ENCODE results near the gene IFITM10. TPM values are rescaled to one million over a fixed set of nuclear protein-coding genes. Genes with fewer than 3 reads are reported as not detected.

Gene IFITM10
- total RNA-seq, 2 experiments from 2014 or later = 0.82 to 1.3 TPM

GRCh38 chr11:1763796-1764661 is 13.6 kb upstream of the IFITM10 start, which contains the start of gene CTSD:
CTSD (minus strand) TSS chr11:1763927; CDS start chr11:1763859, 68 bp downstream.
- H3K27me3 Mint-ChIP-seq = no peaks in the 10 kb centered on the region
- POLR2A ChIA-PET = interaction anchor here (0.9 to 1.7 kb wide), 6 partner anchors 9 to 63 kb away, joined by 3 to 8 read pairs (median 4); no protein-coding TSS in a partner anchor
- H3K9me3 Mint-ChIP-seq = no peaks in the 10 kb centered on the region
- H3K27ac Mint-ChIP-seq = peak within 1 kb of the TSS; percentile 87
- DNase-seq (peak; percentile 98), ATAC-seq (ENCODE audit: low read depth) (peak; percentile 75)
- H3K4me3 Mint-ChIP-seq = peak within 1 kb of the TSS; percentile 87
- H3K4me1 Mint-ChIP-seq = peaks cover 23% of the 10 kb centered on the region
- H3K36me3 Mint-ChIP-seq = no peaks in the 10 kb centered on the region

GRCh38 chr11:1763336-1763795 is 13.0 kb upstream of the IFITM10 start:
- POLR2A ChIA-PET = interaction anchor here (1.0 to 1.7 kb wide), 4 partner anchors 8 to 62 kb away, joined by 3 to 8 read pairs (median 5); no protein-coding TSS in a partner anchor
- peaks cover 3% of the 10 kb centered on the region for H3K36me3 Mint-ChIP-seq
- peak overlapping the region; percentile 76 for H3K27ac Mint-ChIP-seq
- no peaks in the 10 kb centered on the region for H3K27me3 Mint-ChIP-seq
- peaks cover 27% of the 10 kb centered on the region for H3K4me1 Mint-ChIP-seq
- H3K4me3 Mint-ChIP-seq = peak overlapping the region; percentile 77
- DNase-seq (no peak), ATAC-seq (ENCODE audit: low read depth) (peak; percentile 38)
- no peaks in the 10 kb centered on the region for H3K9me3 Mint-ChIP-seq

GRCh38 chr11:1762537-1763302 is 12.3 kb upstream of the IFITM10 start:
- Mint-ChIP-seq H3K36me3 (peaks cover 3% of the 10 kb centered on the region), H3K4me1 (peaks cover 30% of the 10 kb centered on the region), H3K27me3 (no peaks in the 10 kb centered on the region), H3K9me3 (no peaks in the 10 kb centered on the region), H3K27ac (peak overlapping the region; percentile 76), H3K4me3 (peak overlapping the region; percentile 77)
- POLR2A ChIA-PET = interaction anchor here (0.8 to 1.2 kb wide), 2 partner anchors 11 to 33 kb away, joined by 3 to 5 read pairs; no protein-coding TSS in a partner anchor
- DNase-seq (no peak), ATAC-seq (ENCODE audit: low read depth) (no peak)

DNA sequence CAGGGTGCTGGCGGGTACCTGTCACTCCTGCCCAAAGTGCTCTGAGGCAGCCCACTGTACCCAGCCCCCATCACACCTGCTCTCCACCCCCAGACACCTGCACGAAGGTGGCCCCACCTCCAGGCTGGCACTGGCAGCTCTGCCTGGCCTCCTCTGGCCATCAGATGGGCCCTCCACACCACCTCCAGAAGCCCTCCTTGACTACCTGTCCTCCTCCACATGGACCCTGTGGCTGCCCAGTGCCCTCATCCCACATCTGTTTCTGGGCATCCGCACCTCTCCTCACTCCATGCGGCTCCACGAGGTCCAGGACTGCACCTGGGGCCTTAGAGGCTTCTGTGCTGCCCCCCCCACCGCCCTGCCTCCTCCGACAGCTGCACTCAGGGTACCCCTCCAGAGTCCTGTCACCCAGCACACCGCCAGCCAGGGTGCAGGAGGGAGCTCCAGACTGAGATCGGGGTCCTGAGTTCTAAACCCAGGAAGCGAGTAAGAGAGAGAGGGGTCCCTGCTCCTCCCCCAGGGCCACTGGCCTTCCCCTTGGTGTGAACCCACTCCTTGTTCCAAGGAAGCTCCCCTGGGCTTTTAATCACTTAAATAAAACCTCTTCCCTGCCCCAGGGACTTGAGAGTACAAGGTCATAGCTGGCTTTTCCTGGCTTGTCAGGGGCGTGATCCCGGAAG is 11.6 kb upstream of the IFITM10 start:
- POLR2A ChIA-PET = interaction anchor here (0.8 to 1.2 kb wide), 2 partner anchors 11 to 32 kb away, joined by 3 to 5 read pairs; no protein-coding TSS in a partner anchor
- DNase-seq (no peak), ATAC-seq (ENCODE audit: low read depth) (no peak)
- H3K9me3 Mint-ChIP-seq = no peaks in the 10 kb centered on the region
- peak overlapping the region; percentile 76 for H3K27ac Mint-ChIP-seq
- no peaks in the 10 kb centered on the region for H3K27me3 Mint-ChIP-seq
- peaks cover 3% of the 10 kb centered on the region for H3K36me3 Mint-ChIP-seq
- H3K4me1 Mint-ChIP-seq = peaks cover 37% of the 10 kb centered on the region
- peak overlapping the region; percentile 77 for H3K4me3 Mint-ChIP-seq

- DNase-seq (peak; percentile 30), ATAC-seq (ENCODE audit: low read depth) (no peak)
- POLR2A ChIA-PET = no interaction called here
- Mint-ChIP-seq H3K4me1 (peaks cover 40% of the 10 kb centered on the region), H3K9me3 (no peaks in the 10 kb centered on the region), H3K4me3 (peak overlapping the region; percentile 77), H3K27me3 (no peaks in the 10 kb centered on the region), H3K27ac (no peak overlapping the region), H3K36me3 (peaks cover 8% of the 10 kb centered on the region)
Measured at GRCh38 chr11:1761110-1761856, 10.9 kb upstream of the IFITM10 start.

- no peaks in the 10 kb centered on the region for H3K27me3 Mint-ChIP-seq
- peaks cover 15% of the 10 kb centered on the region for H3K36me3 Mint-ChIP-seq
- POLR2A ChIA-PET = no interaction called here
- H3K9me3 Mint-ChIP-seq = no peaks in the 10 kb centered on the region
- peak; percentile 33 for DNase-seq
- no peak for ATAC-seq (ENCODE audit: low read depth)
- H3K27ac Mint-ChIP-seq = no peak overlapping the region
- H3K4me1 Mint-ChIP-seq = peaks cover 48% of the 10 kb centered on the region
- no peak overlapping the region for H3K4me3 Mint-ChIP-seq
Measured at GRCh38 chr11:1760351-1761109, 10.1 kb upstream of the IFITM10 start.

GRCh38 chr11:1759851-1760220 is 9.4 kb upstream of the IFITM10 start:
- POLR2A ChIA-PET = no interaction called here
- peak; percentile 45 for DNase-seq
- no peaks in the 10 kb centered on the region for H3K27me3 Mint-ChIP-seq
- peak overlapping the region; percentile 39 for H3K4me3 Mint-ChIP-seq
- H3K27ac Mint-ChIP-seq = peak overlapping the region; percentile 94
- peaks cover 18% of the 10 kb centered on the region for H3K36me3 Mint-ChIP-seq
- H3K4me1 Mint-ChIP-seq = peaks cover 54% of the 10 kb centered on the region
- no peak for ATAC-seq (ENCODE audit: low read depth)
- H3K9me3 Mint-ChIP-seq = no peaks in the 10 kb centered on the region

- no peaks in the 10 kb centered on the region for H3K9me3 Mint-ChIP-seq
- ATAC-seq (ENCODE audit: low read depth) (no peak), DNase-seq (peak; percentile 38)
- H3K27ac Mint-ChIP-seq = peak overlapping the region; percentile 94
- peak overlapping the region; percentile 82 for H3K4me3 Mint-ChIP-seq
- peaks cover 21% of the 10 kb centered on the region for H3K36me3 Mint-ChIP-seq
- H3K4me1 Mint-ChIP-seq = peaks cover 56% of the 10 kb centered on the region
- no peaks in the 10 kb centered on the region for H3K27me3 Mint-ChIP-seq
- POLR2A ChIA-PET = no interaction called here
Measured at GRCh38 chr11:1759151-1759850, 8.9 kb upstream of the IFITM10 start.

DNA sequence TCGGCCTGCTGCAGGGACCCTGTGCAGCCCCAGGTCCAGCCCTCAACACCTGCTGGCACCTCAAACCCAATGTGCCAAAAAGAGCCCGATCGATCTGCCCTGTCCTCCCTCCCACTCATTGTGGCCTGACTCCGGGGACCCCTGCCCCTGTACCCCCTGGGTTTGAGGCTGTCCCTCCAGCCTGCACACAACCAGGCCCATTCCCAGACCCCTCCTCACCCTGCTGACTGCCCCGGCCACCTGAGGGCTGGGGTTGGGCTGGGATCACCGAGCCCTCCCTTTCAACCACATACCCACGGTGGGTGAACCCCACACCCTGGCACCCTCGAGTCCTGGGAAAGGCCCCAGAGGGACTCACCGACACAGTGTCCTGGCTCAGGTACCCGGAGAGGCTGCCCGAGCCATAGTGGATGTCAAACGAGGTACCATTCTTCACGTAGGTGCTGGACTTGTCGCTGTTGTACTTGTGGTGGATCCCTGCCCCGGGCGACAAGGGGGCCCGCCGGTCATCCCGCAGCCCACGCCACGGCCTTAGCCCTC is 8.3 kb upstream of the IFITM10 start:
- Mint-ChIP-seq H3K27me3 (no peaks in the 10 kb centered on the region), H3K36me3 (peaks cover 22% of the 10 kb centered on the region), H3K4me3 (peak overlapping the region; percentile 82), H3K27ac (peak overlapping the region; percentile 94), H3K4me1 (peaks cover 54% of the 10 kb centered on the region), H3K9me3 (no peaks in the 10 kb centered on the region)
- DNase-seq (no peak), ATAC-seq (ENCODE audit: low read depth) (no peak)
- POLR2A ChIA-PET = interaction anchor here (0.9 to 1.5 kb wide), 6 partner anchors 10 to 93 kb away, joined by 3 to 9 read pairs (median 4); no protein-coding TSS in a partner anchor

DNA sequence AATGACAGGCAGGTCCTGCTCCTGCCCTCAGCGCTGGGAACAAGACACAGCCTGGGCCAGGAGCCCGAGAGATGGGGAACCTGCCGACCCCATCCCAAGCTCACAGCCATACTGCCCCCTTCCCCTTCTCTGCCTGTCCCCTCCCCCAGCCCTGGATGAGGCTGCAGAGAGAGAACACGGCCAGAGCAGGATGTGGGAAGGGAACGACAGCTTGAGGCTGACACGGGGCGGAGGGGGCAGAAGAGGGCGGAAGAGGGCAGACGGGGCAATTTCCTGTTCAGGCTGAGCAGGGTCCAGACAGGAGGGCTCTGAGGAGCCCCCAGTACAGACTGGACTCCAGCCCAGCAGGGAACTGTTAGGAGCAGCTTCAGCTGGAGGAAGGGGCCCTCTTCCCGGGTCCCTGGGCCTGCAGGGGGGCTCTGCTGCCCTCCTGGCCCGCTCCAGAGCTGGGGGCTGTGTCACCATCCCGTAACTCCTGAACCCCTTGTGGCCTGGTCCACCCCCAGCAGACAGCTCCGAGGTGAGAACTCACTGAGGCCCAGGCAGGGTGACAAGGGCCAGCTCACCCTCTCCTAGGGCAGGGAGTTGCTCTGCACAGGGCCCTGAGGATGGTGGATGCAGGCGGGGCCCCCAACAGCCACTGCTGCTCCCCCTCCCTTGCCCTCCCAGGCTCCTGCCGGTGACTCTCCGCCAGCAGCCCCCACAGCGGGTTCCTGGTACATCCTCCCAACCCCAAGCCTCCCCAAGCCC is 7.6 kb upstream of the IFITM10 start:
- DNase-seq (peak; percentile 77), ATAC-seq (ENCODE audit: low read depth) (peak; percentile 79)
- Mint-ChIP-seq H3K9me3 (no peaks in the 10 kb centered on the region), H3K36me3 (peaks cover 23% of the 10 kb centered on the region), H3K27me3 (no peaks in the 10 kb centered on the region), H3K27ac (peak overlapping the region; percentile 94), H3K4me3 (peak overlapping the region; percentile 82), H3K4me1 (peaks cover 55% of the 10 kb centered on the region)
- POLR2A ChIA-PET = interaction anchor here (0.8 to 1.5 kb wide), 14 partner anchors 10 to 95 kb away, joined by 3 to 9 read pairs (median 4); no protein-coding TSS in a partner anchor

All from activated naive CD8-positive, alpha-beta T cell treated with anti-CD3 and anti-CD28 coated beads, Interleukin-2, amount 10 ng/mL, durations not matched to agents 7 days and 5 days (primary cell).